Inflammatory macrophage treated with lipopolysaccharide for 4 hours (primary cell): ENCODE measurements around the gene SMIM45.
A peak's percentile ranks its signal among the peaks of the same experiment; 100 is the strongest.
"Not testable (repeated sequence)": the region's sequence is repeated elsewhere in the genome, so short reads cannot be mapped to it uniquely, and the experiment has no call there.

Source experiments
- DNase-seq: peaks from one replicate; pipeline ENCODE4 v3.0.0-alpha.2; 2020

The SMIM45 gene

DNA sequence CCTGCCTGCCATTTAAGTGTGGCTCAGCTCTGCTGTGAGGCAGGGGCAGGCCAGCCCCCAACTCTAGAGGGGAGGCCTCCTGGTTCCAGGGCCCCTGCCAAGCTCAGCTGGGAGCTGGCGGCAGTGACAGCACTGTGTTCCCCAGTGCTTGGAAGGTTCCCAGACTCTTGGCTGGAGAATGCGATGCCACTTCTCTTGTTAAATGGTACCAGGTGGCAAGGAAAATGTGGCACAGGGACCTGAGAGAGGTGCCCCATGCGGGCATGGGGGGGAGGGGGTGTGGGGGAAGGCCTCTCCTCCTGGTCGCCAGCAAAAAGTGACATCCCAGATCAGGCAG lies 17.0 kb upstream of the SMIM45 start:
- DNase-seq: no peak

GRCh38 chr22:41935509-41935908 lies 16.4 kb upstream of the SMIM45 start:
- DNase-seq: no peak

DNA sequence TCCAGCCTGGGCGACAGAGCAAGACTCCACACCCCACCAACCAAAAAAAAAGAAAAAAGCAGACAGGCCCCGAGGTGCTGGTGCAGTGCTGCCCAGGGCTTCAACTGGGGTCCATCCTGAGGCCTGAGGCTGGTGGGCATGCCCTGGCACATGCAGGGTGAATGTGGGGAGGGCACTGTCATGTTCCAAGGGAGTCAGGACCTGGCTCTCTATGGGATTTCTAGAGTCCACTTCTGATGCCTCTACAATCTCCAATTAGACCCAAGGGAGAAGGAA lies 15.1 kb upstream of the SMIM45 start:
- DNase-seq: no peak

GRCh38 chr22:41939981-41940831 lies 11.7 kb upstream of the SMIM45 start:
- DNase-seq: peak; percentile 12

GRCh38 chr22:41940832-41941765 lies 10.9 kb upstream of the SMIM45 start:
- peak; percentile 76 for DNase-seq

DNA sequence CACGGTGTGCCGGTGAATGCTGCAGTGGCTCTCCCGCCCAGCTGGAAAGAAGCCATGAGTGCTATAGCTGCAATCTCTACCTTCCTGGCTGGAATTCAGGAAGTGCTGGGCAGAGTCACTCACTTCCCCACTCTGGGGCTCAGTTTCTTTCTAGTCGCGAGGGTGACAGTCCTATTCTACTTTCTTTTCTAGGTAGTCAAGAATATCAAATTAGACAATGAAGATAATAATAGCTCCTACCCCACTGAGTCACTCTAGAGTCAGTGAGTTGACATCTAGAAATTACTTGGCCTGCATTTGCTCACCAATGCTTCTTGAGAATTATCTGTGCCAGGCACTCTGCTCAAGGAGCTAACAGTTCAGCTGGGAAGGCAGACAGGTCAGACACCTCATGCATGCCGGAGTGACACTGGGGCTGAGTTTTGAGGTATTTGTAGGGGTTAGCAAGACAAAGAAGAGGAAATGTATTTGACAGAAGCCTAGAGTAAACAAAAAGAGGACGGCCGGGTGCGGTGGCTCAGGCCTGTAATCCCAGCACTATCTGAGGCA lies 8.2 kb upstream of the SMIM45 start:
- DNase-seq: peak; percentile 70

- DNase-seq: peak; percentile 94
These were observed 5.1 kb upstream of the SMIM45 start, which contains the start of gene CENPM for GRCh38 chr22:41946629-41947423. Gene CENPM (minus strand): TSS chr22:41947152. CDS start chr22:41947076, 76 bp downstream.

GRCh38 chr22:41947424-41948080 lies 4.4 kb upstream of the SMIM45 start:
- DNase-seq: no peak

DNA sequence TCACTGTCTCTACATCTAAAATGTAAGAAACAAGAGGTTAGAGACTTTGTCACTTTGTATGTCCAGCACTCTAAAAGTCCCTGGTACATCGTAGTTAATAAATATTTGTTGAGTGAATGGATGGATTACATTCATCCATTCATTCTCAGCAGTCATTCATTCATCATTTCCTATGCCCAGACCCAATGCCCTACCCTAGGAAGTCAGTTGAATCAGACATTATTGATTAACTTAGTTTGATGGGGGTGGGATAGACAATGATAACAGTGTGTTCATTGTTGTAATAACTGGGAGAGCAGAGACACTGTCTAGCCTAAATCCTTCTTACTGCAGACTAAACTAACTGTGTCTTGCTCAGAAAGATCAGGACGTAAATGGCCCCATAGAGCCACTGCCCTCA lies 3.8 kb upstream of the SMIM45 start:
- no peak for DNase-seq

DNA sequence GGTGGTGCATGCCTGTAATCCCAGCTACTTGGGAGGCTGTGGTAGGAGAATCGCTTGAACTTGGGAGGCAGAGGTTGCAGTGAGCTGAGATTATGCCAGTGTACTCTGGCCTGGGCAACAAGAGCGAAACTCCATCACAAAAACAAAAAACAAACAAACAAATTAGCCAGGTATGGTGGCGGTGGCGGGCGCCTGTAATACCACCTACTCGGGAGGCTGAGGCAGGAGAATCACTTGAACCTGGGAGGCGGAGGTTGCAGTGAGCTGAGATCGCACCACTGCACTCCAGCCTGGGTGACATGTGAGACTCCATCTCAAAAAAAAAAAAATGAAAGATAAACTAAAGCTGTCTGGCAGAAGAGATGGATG lies 3.0 kb upstream of the SMIM45 start:
- not testable (repeated sequence) for DNase-seq

GRCh38 chr22:41949297-41949965 lies 2.5 kb upstream of the SMIM45 start:
- no peak for DNase-seq

- no peak for DNase-seq
These were observed 763 bp downstream of the SMIM45 start for GRCh38 chr22:41952713-41953112.

- DNase-seq: no peak
These were observed 6.1 kb downstream of the SMIM45 start for GRCh38 chr22:41957941-41958556.

DNA sequence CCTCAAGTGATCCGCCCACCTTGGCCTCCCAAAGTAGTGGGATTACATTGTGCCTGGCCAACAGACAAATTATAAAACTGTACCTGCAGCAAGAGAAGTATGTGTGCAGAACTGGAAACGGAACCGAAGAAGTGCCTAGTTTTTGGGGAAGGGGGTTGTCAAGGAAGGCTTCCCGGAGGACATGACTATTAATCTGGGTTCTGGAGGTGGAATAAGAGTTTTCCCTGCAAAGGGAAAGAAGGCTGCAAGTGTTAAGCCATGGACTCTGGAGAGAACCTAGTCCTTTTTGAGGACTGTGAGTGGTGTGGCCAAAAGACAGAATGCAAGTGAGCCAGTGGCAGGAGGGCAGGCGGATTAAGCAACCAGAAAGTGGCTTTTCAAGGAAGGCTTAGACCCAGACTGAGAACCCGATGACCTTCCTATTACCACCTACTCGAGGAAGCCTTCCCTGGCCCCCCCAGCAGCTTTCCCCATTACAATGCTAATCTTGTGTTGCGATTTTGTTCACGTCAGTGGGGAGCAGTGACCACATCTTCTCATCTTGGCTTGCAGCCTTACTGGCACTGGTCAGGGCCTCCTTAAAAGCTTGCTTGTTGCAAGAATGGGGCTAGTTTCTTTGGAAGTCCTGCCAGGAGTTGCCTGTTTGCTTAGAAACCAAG lies 11.6 kb downstream of the SMIM45 start:
- DNase-seq: peak; percentile 14

- no peak for DNase-seq
These were observed 12.2 kb downstream of the SMIM45 start for GRCh38 chr22:41964112-41964491.

DNA sequence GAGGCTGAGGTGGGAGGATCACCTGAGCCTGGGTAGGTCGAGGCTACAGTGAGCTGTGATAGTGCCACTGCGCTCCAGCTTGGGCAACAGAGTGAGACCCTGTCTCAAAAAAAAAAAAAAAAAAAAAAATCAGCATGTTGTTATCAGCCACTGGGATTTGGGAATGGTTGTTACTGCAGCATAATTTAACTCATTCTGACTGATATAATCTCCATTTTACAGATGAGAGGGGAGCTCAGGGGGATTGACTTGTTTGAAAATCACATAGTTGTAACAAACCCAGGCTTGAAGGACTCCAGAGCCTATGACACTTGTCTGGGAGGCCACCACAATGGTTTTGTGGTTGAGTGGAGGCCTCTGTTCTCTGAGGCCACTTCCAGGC lies 14.3 kb downstream of the SMIM45 start:
- DNase-seq: no peak

- DNase-seq: peak; percentile 86
These were observed 14.8 kb downstream of the SMIM45 start for GRCh38 chr22:41966607-41967240.

GRCh38 chr22:41968601-41969000 lies 16.7 kb downstream of the SMIM45 start:
- DNase-seq: no peak

DNA sequence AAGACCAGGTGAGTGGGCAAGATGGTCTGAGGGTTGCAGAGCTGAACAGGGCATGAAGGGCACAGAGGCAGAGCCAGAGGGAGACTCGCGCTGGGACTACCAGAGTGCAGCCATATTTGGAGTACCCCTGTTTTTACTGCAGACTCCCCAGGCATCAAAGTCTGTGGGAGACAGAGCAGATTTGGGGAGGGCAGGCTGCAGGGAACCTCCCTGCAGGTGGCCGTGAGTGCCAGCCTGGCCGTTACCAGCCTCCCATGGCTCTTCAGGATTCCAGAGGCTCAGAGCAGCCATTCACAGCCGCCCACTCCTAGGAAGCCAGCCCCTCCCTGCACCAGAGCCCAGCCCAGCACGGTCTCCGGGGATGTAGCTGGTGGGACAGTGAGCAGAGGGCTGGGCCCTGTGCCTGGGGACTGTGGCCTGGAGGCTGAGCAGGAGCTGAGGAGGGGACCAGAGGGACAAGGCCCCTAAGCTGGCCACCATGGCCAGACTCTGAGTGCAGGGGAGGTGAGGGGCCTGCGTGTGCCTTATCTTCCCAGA lies 17.2 kb downstream of the SMIM45 start, which contains the start of gene SEPTIN3:
TSS of gene SEPTIN3 (plus strand) at position 334 of the 537 bp plus-strand sequence. CDS start 2,050 bp downstream, outside the sequence.
- DNase-seq: no peak

GRCh38 chr22:41970601-41971000 lies 18.7 kb downstream of the SMIM45 start:
- no peak for DNase-seq
